ENCODE data around the gene GRID1.
"Not testable (repeated sequence)": the region's sequence is repeated elsewhere in the genome, so short reads cannot be mapped to it uniquely, and the experiment has no call there.

GRID1 gene

GRCh38 chr10:86182150-86182549 lies 184.4 kb downstream of the GRID1 start:
- DNase-seq, result no peak

DNA sequence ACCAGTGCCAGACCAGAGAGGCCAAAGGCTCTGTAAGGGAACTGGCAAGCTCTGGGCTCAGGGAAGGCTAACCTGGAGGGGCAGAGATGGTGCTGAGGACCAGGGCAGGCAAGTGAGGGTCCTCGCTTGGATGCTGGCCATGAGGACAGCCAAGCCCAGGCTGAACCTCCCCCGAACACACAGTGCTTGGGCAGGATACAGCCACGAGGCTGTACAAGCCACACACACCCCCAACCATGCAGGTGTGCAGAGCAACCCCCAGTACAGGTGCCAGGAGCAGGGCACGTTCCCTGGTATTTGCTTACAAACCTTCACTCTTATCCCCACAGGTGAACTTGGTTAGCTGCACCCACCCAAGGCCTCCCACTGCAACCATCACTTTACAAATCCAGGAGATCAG lies 185.7 kb downstream of the GRID1 start:
- no peak for DNase-seq

DNA sequence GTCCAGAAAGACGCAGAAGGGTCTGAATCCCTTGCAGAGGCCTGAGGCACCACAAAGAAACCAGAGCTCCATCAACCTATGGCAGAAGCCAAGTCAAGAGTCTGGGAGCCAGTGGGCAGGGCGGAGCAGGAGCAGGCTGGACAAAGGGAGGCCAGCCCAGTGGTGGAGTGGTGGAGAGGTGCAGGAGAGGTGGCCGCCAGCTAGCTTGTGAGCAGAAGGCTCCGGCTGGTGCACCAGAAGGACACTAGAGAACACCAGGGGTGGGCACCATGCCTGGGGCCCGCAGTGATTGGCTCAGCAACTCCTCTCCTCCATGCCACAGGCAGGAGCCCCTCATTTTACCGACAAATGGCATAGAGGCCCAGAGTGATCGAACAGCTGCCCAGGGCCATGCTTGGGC lies 186.6 kb downstream of the GRID1 start:
- DNase-seq, result no peak

DNA sequence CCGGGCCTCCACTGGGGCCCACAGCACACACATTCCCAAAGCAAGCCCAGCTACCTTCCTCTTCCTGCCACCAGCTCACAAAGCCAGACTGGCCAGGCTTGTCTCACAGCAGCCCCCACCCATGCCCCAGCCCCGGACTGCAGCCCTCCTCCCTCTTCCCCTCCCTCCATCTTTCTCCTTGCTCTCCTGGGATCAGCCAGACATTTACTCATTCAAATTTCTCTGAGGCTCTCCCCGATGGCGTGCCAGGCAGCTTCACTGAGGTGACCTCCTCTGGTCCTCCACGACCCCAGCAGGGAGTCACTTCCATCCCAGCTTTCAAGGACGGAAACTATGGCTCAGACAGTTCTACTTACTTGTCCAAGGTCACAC lies 187.5 kb downstream of the GRID1 start:
- DNase-seq, result no peak

GRCh38 chr10:86178401-86179152 lies 188.0 kb downstream of the GRID1 start:
- DNase-seq, result no peak

DNA sequence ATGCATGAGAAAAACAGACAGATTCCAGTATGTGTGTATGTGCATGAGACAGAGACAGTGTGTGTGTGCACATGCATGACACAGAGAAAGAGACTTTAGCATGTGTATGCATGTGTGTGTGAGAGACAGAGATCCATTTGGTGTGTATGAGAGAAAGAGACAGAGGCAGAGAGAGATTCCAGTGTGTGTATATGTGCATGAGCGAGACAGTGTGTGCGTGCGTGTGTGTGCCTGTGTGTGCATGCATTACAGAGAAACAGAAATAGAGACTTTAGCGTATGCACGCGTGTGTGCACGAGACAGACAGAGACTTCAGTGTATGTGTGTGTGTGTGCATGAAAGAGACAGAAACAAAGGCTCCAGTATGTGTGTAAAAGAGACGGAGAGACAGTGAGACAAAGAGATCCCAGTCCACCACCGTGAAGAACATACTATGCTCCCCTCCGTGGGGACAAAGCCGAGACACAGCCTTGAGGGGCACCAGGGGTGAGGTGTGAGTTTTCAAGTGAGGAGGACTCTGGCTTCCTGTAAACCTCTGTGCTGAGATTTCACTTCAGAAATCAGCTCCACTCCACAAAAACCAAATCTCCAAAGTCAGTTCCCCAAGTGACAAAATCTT lies 188.9 kb downstream of the GRID1 start:
- DNase-seq, result no peak

DNA sequence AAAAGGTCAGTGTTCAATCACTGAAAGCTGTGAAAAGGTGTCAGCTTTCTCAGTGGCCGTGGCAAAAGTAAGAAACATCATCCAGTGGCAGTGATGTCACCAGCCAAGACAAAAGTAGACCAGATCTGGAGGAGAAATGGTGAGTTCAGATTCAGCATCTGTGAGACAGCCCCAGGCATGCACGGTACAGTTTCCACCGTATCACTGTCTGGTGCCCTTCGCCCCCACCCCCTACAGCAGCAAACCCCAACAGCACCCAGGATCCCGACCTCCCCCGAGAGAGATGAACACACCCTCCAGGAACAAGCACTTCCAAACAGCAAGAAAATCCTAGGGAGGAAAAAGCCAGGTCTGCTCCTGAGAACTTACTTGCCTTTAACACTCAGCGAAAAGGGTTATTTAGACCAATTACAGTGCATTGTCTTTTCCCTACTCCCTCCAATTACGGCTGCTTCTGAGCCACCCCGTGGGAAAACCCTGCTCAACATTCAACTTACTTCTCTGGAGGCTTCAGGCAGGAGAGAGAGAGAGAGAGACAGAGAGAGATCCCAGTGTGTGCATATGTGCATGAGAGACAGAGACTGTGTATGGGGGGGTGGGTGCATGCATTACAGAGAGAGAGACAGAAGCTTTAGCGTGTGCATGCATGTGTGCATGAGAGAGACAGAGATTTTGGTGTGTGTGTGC lies 189.6 kb downstream of the GRID1 start:
- no peak for DNase-seq

GRCh38 chr10:86175476-86175875 lies 191.1 kb downstream of the GRID1 start:
- not testable (repeated sequence) for DNase-seq

GRCh38 chr10:86172301-86172700 lies 194.3 kb downstream of the GRID1 start:
- DNase-seq, result no peak

DNA sequence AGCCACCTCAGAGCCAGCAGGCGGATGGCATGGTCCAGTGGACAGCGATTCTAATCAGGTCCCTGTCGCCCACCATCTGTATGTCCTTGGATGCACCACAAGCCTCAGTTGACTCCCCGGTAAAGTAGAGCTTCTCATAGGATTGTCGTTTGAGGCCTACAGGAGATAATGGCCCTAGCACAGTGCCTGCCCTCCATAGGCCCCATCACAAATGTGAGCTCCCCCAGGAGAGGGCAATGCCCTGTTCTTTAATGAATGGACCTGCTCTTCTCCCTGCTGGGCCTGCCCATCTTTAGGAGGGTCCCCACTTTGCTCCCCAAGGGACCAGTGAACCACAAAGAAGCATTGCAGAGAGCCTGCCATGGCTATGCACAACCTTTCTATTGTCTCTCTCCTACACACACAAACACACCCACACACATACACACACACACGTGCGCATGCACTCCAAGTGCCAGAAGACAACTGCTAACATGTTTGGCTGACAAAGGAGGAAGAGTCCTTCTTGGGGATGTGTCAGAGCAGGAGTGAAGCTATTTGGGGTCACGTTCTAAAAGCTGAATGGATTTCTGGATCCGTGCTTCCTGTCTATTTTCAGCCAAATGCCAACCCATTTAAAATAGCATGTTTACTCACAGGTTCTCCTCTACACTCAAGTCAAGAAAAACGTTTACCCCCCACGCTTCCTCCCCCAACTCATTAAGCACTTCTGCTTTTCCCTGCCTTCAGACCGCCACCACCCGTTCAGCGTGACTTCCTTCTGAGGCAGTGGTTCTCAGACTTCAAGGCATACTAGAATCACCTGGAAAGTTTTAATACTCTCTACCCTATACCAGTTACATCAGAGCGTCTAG lies 196.1 kb downstream of the GRID1 start:
- no peak for DNase-seq

DNA sequence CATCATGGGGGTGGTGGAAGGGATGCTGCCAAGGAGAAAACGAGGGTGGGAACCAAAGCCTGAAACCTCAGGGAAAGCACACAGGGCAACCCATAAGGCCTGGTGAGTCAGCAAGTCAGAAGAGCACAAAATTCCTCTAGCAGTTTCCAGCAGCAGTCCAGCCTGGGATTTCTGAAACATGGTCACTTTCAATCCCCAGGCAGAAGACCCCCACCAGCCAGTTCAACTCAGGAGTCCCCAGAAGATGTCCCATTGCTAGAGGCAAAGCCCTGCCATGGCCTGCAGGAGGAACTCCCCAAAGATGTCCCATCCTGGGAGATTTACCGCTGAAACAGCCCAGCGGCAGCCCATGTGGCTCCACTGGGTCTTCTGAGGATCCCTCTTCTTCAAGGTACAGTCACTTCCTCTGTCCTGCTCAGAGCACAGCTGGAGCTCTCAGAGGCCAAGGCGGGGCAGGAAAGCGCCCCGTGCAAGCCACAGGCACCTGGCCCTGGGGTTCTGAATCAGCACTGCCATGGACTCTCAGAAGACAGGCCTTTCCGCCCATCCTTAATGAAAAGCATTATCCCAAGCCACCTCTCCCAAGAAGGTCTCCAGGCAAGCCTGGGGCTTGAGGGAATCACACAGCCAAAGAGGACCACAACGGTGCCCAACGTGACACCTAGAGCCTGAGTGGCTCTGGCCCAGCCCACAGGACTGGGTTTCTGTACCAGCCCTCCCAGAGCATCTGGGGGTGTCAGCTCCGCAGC lies 196.9 kb downstream of the GRID1 start:
- no peak for DNase-seq

GRCh38 chr10:86169066-86169465 lies 197.5 kb downstream of the GRID1 start:
- no peak for DNase-seq

- no peak for DNase-seq
These were observed 198.3 kb downstream of the GRID1 start for GRCh38 chr10:86168256-86168655.

DNA sequence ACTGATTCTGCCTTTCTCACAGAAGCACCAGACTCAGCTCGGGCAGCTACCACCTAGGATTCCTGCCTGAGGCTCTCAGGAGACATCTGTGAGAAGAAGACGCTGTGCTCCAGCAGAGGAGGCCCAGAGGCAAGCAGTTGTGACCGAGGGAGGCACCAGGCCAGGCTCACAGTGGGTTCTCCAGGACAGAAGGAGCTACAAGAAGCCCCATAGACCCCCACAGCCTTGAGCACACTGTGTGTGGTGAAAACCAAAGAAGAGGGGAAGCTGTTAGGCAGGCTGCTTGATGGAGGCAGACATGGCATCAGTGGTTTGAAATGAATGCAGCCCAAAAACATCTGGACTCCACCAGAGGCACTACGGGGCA lies 198.8 kb downstream of the GRID1 start:
- no peak for DNase-seq

DNA sequence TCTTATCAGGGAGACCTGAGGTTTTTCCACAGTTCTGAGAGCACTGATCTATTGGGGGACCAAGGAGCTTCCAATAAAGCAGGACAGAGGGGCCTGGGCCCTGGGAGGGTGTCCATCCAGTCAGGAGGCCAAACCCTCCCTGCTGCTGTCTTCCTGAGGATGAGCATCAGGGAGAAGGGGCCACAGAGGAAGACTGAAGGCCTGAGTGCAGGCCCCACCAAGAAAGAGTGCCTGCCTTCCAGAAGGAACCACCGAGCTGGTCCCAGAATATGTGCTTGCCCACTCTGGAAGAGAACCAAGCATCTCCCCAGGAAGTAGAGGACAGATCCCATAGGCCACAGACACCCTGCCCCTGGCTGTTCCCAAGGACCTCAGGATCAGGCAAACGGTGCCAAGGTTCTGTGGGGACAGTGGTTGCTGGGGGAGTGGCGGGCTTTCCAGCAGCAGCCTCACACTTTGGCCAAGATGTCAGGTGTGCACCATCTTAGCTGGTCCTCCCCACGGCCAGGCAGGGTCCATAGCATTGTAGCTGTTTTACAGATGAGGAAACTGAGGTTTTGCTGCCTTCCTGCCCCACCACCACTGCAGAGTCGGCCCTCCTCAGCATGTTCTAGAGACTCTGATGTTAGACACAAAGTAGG lies 199.4 kb downstream of the GRID1 start:
- no peak for DNase-seq

GRCh38 chr10:86165666-86166065 lies 200.9 kb downstream of the GRID1 start:
- no peak for DNase-seq

- DNase-seq, result no peak
These were observed 201.5 kb downstream of the GRID1 start for GRCh38 chr10:86164960-86165630.

GRCh38 chr10:86164174-86164774 lies 202.3 kb downstream of the GRID1 start:
- no peak for DNase-seq

- no peak for DNase-seq
These were observed 202.9 kb downstream of the GRID1 start for GRCh38 chr10:86163522-86164173.

- DNase-seq, result no peak
These were observed 203.7 kb downstream of the GRID1 start for GRCh38 chr10:86162696-86163400.
